WTC11 (cell line): ENCODE data around the gene EFNB3. TPM values are rescaled to one million over a fixed set of nuclear protein-coding genes. Genes with fewer than 3 reads are reported as not detected.

ENCODE experiments used
- CBFB ChIP-seq: sonication (generic); formaldehyde crosslinking; IDR thresholded peaks from 2 replicates; pipeline ENCODE4 v1.8.1; 2022; ENCODE audit warnings: mild to moderate bottlenecking, low read depth, missing genetic modification reagents
- CDX4 ChIP-seq: fragments of 250-450 bp; sonication (Bioruptor Pico); IDR thresholded peaks from 2 replicates; pipeline ENCODE4 v1.9.0; 2021; ENCODE audit warnings: moderate library complexity, mild to moderate bottlenecking, inconsistent platforms, borderline replicate concordance
- FOXP4 ChIP-seq: sonication (generic); formaldehyde crosslinking; IDR thresholded peaks from 2 replicates; pipeline ENCODE4 v1.8.0; 2022; ENCODE audit warnings: mild to moderate bottlenecking, missing genetic modification reagents
- HMGXB4 ChIP-seq: sonication (generic); formaldehyde crosslinking; IDR thresholded peaks from 2 replicates; pipeline ENCODE4 v1.8.1; 2023; ENCODE audit warnings: mild to moderate bottlenecking, moderate library complexity, missing genetic modification reagents
- IRF2 ChIP-seq: sonication (generic); formaldehyde crosslinking; IDR thresholded peaks from 2 replicates; pipeline ENCODE4 v1.8.0; 2022; ENCODE audit warnings: low read depth, missing genetic modification reagents, borderline replicate concordance
- KAT7 ChIP-seq: sonication (generic); formaldehyde crosslinking; IDR thresholded peaks from 2 replicates; pipeline ENCODE4 v1.8.1; 2023; ENCODE audit warnings: missing genetic modification reagents, mild to moderate bottlenecking, borderline replicate concordance
- PRDM15 ChIP-seq: sonication (generic); formaldehyde crosslinking; IDR thresholded peaks from 2 replicates; pipeline ENCODE4 v1.8.0; 2022; ENCODE audit warnings: missing genetic modification reagents
- SMAD3 ChIP-seq: sonication (generic); formaldehyde crosslinking; IDR thresholded peaks from 2 replicates; pipeline ENCODE4 v1.8.0; 2022; ENCODE audit warnings: missing genetic modification reagents, mild to moderate bottlenecking, borderline replicate concordance
- SOX15 ChIP-seq: fragments of 250-450 bp; sonication (Bioruptor Pico); IDR thresholded peaks from 2 replicates; pipeline ENCODE4 v1.9.0; 2021; ENCODE audit warnings: mild to moderate bottlenecking
- SP1 ChIP-seq: sonication (generic); formaldehyde crosslinking; conservative IDR thresholded peaks from 2 replicates; pipeline ENCODE4 v1.8.1; 2022; ENCODE audit warnings: missing genetic modification reagents
- TCF7 ChIP-seq: sonication (generic); formaldehyde crosslinking; IDR thresholded peaks from 2 replicates; pipeline ENCODE4 v1.8.0; 2022; ENCODE audit warnings: mild to moderate bottlenecking, low read depth, missing genetic modification reagents, moderate library complexity
- ZBTB43 ChIP-seq: sonication (generic); formaldehyde crosslinking; IDR thresholded peaks from 2 replicates; pipeline ENCODE4 v1.8.1; 2023; ENCODE audit warnings: mild to moderate bottlenecking, missing genetic modification reagents
- ZMAT4 ChIP-seq: fragments of 250-450 bp; sonication (Bioruptor Pico); IDR thresholded peaks from 2 replicates; pipeline ENCODE4 v1.9.0; 2021; ENCODE audit warnings: mild to moderate bottlenecking
- ZNF138 ChIP-seq: sonication (generic); formaldehyde crosslinking; conservative IDR thresholded peaks from 2 replicates; pipeline ENCODE4 v1.8.1; 2022; ENCODE audit warnings: mild to moderate bottlenecking, moderate library complexity, missing genetic modification reagents
- ZNF219 ChIP-seq: sonication (generic); formaldehyde crosslinking; IDR thresholded peaks from 2 replicates; pipeline ENCODE4 v1.8.0; 2023; ENCODE audit warnings: missing genetic modification reagents, mild to moderate bottlenecking, borderline replicate concordance
- ZNF263 ChIP-seq: sonication (generic); formaldehyde crosslinking; IDR thresholded peaks from 2 replicates; pipeline ENCODE4 v1.8.1; 2022; ENCODE audit warnings: low read depth, mild to moderate bottlenecking, moderate library complexity, missing genetic modification reagents
- ZNF425 ChIP-seq: fragments of 250-450 bp; sonication (Bioruptor Pico); conservative IDR thresholded peaks from 2 replicates; pipeline ENCODE4 v1.9.0; 2021; ENCODE audit warnings: mild to moderate bottlenecking
- ZNF512 ChIP-seq: sonication (generic); formaldehyde crosslinking; IDR thresholded peaks from 2 replicates; pipeline ENCODE4 v1.8.1; 2022; ENCODE audit warnings: missing genetic modification reagents, borderline replicate concordance
- ZNF532 ChIP-seq: fragments of 250-450 bp; sonication (Bioruptor Pico); IDR thresholded peaks from 2 replicates; pipeline ENCODE4 v1.9.0; 2021; ENCODE audit warnings: mild to moderate bottlenecking, borderline replicate concordance
- total RNA-seq: library from RNA; stranded (reverse); gene quantifications from 3 replicates; pipeline ENCODE4 v1.2.3, GENCODE V29; 2021

Gene EFNB3
- total RNA-seq, 1 experiment from 2014 or later = 14.7 TPM

- TF ChIP-seq ZNF532 (CRISPR knock-in tag) = no peak
- no peak for TF ChIP-seq FOXP4 (CRISPR knock-in tag)
- TF ChIP-seq KAT7 (CRISPR knock-in tag) = no peak
- TF ChIP-seq SMAD3 (CRISPR knock-in tag) = no peak
- TF ChIP-seq ZNF512 (CRISPR knock-in tag) = no peak
- TF ChIP-seq TCF7 (CRISPR knock-in tag) = no peak
- no peak for TF ChIP-seq ZMAT4
- TF ChIP-seq CDX4 = no peak
- no peak for TF ChIP-seq ZNF263
- TF ChIP-seq ZNF138 = no peak
- no peak for TF ChIP-seq ZNF425 (CRISPR knock-in tag)
- no peak for TF ChIP-seq SOX15 (CRISPR knock-in tag)
- no peak for TF ChIP-seq PRDM15 (CRISPR knock-in tag)
- TF ChIP-seq SP1 (CRISPR knock-in tag) = peak; percentile 45; the same call in 1 of the 2 replicates
- TF ChIP-seq ZNF219 (CRISPR knock-in tag) = no peak
- no peak for TF ChIP-seq CBFB (CRISPR knock-in tag)
- TF ChIP-seq IRF2 = no peak
- TF ChIP-seq ZBTB43 = no peak
- TF ChIP-seq HMGXB4 (CRISPR knock-in tag) = no peak
Measured at GRCh38 chr17:7656958-7657609, 47.9 kb upstream of the EFNB3 start (continued).
